SK-N-SH treated with all-trans-retinoic acid at 6 μM for 48 hours (cell line): Measurements from ENCODE around the gene NDOR1.

Experiments
- BACH2 ChIP-seq: fragments of 250-450 bp; sonication (Bioruptor Pico); IDR thresholded peaks from 2 replicates; pipeline ENCODE4 v1.9.0; 2021; ENCODE audit warnings: mild to moderate bottlenecking, borderline replicate concordance
- CSDC2 ChIP-seq: fragments of 250-450 bp; sonication (Bioruptor Pico); IDR thresholded peaks from 2 replicates; pipeline ENCODE4 v1.5.0; 2020; ENCODE audit warnings: mild to moderate bottlenecking, moderate library complexity
- ESRRG ChIP-seq: fragments of 250-450 bp; sonication (Bioruptor Pico); IDR thresholded peaks from 2 replicates; pipeline ENCODE4 v1.6.1; 2021; ENCODE audit warnings: mild to moderate bottlenecking
- ISL1 ChIP-seq: fragments of 250-450 bp; sonication (Bioruptor Pico); IDR thresholded peaks from 2 replicates; pipeline ENCODE4 v2.1.2; 2022; ENCODE audit warnings: mild to moderate bottlenecking, moderate library complexity
- OSR1 ChIP-seq: fragments of 250-450 bp; sonication (Bioruptor Pico); IDR thresholded peaks from 2 replicates; pipeline ENCODE4 v1.8.0; 2022; ENCODE audit warnings: moderate library complexity, mild to moderate bottlenecking, inconsistent platforms
- PPARA ChIP-seq: fragments of 250-450 bp; sonication (Bioruptor Pico); IDR thresholded peaks from 2 replicates; pipeline ENCODE4 v1.5.0; 2020; ENCODE audit warnings: mild to moderate bottlenecking, borderline replicate concordance
- ZC3H10 ChIP-seq: fragments of 250-450 bp; sonication (Bioruptor Pico); IDR thresholded peaks from 2 replicates; pipeline ENCODE4 v1.5.1; 2021; ENCODE audit warnings: mild to moderate bottlenecking, moderate library complexity
- ZFP30 ChIP-seq: fragments of 450-650 bp; formaldehyde crosslinking; IDR thresholded peaks from 2 replicates; pipeline ENCODE4 v1.5.0; 2022; ENCODE audit warnings: mild to moderate bottlenecking, moderate library complexity
- ZNF565 ChIP-seq: fragments of 450-650 bp; formaldehyde crosslinking; conservative IDR thresholded peaks from 2 replicates; pipeline ENCODE4 v1.5.0; 2020; ENCODE audit warnings: low read depth, mild to moderate bottlenecking, moderate library complexity
- ZNF70 ChIP-seq: fragments of 450-650 bp; formaldehyde crosslinking; IDR thresholded peaks from 2 replicates; pipeline ENCODE4 v1.5.0; 2020; ENCODE audit warnings: mild to moderate bottlenecking, moderate library complexity
- ZNF8 ChIP-seq: fragments of 450-650 bp; formaldehyde crosslinking; IDR thresholded peaks from 2 replicates; pipeline ENCODE4 v1.5.0; 2020; ENCODE audit warnings: mild to moderate bottlenecking, moderate library complexity
- TF ChIP-seq, protein P1 (sequence below): fragments of 250-450 bp; sonication (Bioruptor Pico); IDR thresholded peaks from 2 replicates; pipeline ENCODE4 v1.8.0; 2020; ENCODE audit warnings: mild to moderate bottlenecking, moderate library complexity, borderline replicate concordance
- TF ChIP-seq, protein P2 (sequence below): fragments of 250-450 bp; sonication (Bioruptor Pico); IDR thresholded peaks from 2 replicates; pipeline ENCODE4 v1.5.1; 2020; ENCODE audit warnings: low read depth, mild to moderate bottlenecking, moderate library complexity
- TF ChIP-seq, protein P3 (sequence below): fragments of 250-450 bp; sonication (Bioruptor Pico); IDR thresholded peaks from 2 replicates; pipeline ENCODE4 v1.8.0; 2021; ENCODE audit warnings: low read depth, mild to moderate bottlenecking, moderate library complexity, borderline replicate concordance

DNA sequence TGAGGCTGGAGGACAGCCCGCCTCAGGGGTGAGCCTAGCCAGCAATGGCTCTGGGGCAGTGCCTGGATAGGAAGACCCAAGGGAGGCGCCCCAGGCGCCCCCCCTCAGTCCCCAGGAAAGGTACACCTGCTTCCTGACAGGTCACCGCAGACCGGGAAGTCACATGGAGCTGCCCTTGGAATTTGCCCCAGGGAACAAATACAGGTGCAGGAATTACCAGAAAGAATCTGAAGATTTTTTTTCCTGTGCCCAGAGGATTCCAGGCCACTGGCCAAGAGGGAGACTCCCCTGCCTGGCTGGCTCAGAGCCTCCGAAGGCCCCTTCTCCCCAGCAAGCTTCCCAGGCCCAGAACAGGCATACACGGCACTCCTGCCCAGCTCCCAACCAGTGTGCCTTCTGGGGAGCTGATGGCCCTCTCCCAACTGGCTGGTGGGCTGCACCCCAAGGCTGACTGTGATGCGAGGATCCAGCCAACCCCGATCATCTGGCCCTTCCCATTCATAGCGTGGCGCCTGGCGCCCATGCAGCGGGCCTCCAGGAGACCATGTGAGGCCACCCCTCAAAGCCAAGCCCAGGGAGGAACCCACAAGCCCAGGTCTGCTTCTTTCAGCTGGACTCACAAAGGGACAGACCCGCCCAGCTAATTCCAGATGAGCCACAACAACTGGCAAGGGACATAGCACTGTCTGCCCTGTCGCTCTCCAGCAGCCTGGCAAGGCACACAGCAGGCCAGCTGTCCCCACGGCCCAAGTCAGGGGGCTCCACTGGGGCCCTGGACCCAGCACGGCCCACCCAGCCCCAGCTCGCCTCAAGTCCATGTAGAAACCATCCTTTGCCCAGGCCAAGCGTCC, 7.2 kb upstream of the NDOR1 start:
- TF ChIP-seq, protein P1, sequence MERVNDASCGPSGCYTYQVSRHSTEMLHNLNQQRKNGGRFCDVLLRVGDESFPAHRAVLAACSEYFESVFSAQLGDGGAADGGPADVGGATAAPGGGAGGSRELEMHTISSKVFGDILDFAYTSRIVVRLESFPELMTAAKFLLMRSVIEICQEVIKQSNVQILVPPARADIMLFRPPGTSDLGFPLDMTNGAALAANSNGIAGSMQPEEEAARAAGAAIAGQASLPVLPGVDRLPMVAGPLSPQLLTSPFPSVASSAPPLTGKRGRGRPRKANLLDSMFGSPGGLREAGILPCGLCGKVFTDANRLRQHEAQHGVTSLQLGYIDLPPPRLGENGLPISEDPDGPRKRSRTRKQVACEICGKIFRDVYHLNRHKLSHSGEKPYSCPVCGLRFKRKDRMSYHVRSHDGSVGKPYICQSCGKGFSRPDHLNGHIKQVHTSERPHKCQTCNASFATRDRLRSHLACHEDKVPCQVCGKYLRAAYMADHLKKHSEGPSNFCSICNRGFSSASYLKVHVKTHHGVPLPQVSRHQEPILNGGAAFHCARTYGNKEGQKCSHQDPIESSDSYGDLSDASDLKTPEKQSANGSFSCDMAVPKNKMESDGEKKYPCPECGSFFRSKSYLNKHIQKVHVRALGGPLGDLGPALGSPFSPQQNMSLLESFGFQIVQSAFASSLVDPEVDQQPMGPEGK (CRISPR knock-in tag), result no peak
- TF ChIP-seq ZFP30 (no peak), PPARA (CRISPR knock-in tag) (no peak), OSR1 (CRISPR knock-in tag) (no peak), ESRRG (CRISPR knock-in tag) (no peak), CSDC2 (CRISPR knock-in tag) (no peak), ZNF565 (CRISPR knock-in tag) (no peak), BACH2 (CRISPR knock-in tag) (no peak), ZNF70 (no peak), ZNF8 (CRISPR knock-in tag) (no peak), ZC3H10 (no peak), ISL1 (CRISPR knock-in tag) (no peak)
- TF ChIP-seq, protein P2, sequence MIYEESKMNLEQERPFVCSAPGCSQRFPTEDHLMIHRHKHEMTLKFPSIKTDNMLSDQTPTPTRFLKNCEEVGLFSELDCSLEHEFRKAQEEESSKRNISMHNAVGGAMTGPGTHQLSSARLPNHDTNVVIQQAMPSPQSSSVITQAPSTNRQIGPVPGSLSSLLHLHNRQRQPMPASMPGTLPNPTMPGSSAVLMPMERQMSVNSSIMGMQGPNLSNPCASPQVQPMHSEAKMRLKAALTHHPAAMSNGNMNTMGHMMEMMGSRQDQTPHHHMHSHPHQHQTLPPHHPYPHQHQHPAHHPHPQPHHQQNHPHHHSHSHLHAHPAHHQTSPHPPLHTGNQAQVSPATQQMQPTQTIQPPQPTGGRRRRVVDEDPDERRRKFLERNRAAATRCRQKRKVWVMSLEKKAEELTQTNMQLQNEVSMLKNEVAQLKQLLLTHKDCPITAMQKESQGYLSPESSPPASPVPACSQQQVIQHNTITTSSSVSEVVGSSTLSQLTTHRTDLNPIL (CRISPR knock-in tag), result no peak
- TF ChIP-seq, protein P3, sequence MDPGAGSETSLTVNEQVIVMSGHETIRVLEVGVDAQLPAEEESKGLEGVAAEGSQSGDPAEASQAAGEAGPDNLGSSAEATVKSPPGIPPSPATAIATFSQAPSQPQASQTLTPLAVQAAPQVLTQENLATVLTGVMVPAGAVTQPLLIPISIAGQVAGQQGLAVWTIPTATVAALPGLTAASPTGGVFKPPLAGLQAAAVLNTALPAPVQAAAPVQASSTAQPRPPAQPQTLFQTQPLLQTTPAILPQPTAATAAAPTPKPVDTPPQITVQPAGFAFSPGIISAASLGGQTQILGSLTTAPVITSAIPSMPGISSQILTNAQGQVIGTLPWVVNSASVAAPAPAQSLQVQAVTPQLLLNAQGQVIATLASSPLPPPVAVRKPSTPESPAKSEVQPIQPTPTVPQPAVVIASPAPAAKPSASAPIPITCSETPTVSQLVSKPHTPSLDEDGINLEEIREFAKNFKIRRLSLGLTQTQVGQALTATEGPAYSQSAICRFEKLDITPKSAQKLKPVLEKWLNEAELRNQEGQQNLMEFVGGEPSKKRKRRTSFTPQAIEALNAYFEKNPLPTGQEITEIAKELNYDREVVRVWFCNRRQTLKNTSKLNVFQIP, result no peak
